Subcutaneous adipose tissue (tissue), 4 donors: Measurements from ENCODE around the gene CWF19L2. TPM values are rescaled to one million over a fixed set of nuclear protein-coding genes. Genes with fewer than 3 reads are reported as not detected.

Source experiments
- CTCF ChIP-seq: fragments of 450-650 bp; IDR thresholded peaks from one replicate; pipeline ENCODE4 v1.5.1; 2016; ENCODE audit warnings: low read depth, mild to moderate bottlenecking, control low read depth, antibody characterized with exemption, moderate library complexity
- total RNA-seq, 4 donors: library from RNA; depleted of rRNA; stranded (reverse); fragments of >200 nt; gene quantifications; one replicate each; pipeline ENCODE4 v1.1.0, GENCODE V29; 2016

The CWF19L2 gene
- total RNA-seq, 4 donors from 2014 or later = 21.2 to 31.3 (median 26.1) TPM

GRCh38 chr11:107387666-107388065 lies 70.0 kb downstream of the CWF19L2 start:
- no peak for TF ChIP-seq CTCF

- no peak for TF ChIP-seq CTCF
These were observed 72.2 kb downstream of the CWF19L2 start for GRCh38 chr11:107385361-107385981.

GRCh38 chr11:107384144-107384852 lies 73.3 kb downstream of the CWF19L2 start:
- no peak for TF ChIP-seq CTCF

- TF ChIP-seq CTCF = no peak
These were observed 85.2 kb downstream of the CWF19L2 start for GRCh38 chr11:107372439-107372838.

- TF ChIP-seq CTCF = no peak
These were observed 87.2 kb downstream of the CWF19L2 start for GRCh38 chr11:107370390-107370789.

- TF ChIP-seq CTCF = no peak
These were observed 97.9 kb downstream of the CWF19L2 start for GRCh38 chr11:107359701-107360100.

- no peak for TF ChIP-seq CTCF
These were observed 99.7 kb downstream of the CWF19L2 start for GRCh38 chr11:107357877-107358276.
